Hematopoietic multipotent progenitor cell (in vitro differentiated cells): ENCODE data around the gene PGBD5. TPM values are rescaled to one million over a fixed set of nuclear protein-coding genes. Genes with fewer than 3 reads are reported as not detected.
A peak's percentile ranks its signal among the peaks of the same experiment; 100 is the strongest.

Source experiments
- DNase-seq, 3 donors: peaks; one replicate each; pipeline ENCODE4 v3.0.0-alpha.2; 2011 to 2015; ENCODE audit warnings: low read depth in 2 of 3, low spot score in 2 of 3
- total RNA-seq: library from RNA; depleted of rRNA; stranded (reverse); fragments of >200 nt; gene quantifications from one replicate; pipeline ENCODE4 v1.2.3, GENCODE V29; 2012

PGBD5 gene
- total RNA-seq, 1 donor, result under 0.01 TPM

DNA sequence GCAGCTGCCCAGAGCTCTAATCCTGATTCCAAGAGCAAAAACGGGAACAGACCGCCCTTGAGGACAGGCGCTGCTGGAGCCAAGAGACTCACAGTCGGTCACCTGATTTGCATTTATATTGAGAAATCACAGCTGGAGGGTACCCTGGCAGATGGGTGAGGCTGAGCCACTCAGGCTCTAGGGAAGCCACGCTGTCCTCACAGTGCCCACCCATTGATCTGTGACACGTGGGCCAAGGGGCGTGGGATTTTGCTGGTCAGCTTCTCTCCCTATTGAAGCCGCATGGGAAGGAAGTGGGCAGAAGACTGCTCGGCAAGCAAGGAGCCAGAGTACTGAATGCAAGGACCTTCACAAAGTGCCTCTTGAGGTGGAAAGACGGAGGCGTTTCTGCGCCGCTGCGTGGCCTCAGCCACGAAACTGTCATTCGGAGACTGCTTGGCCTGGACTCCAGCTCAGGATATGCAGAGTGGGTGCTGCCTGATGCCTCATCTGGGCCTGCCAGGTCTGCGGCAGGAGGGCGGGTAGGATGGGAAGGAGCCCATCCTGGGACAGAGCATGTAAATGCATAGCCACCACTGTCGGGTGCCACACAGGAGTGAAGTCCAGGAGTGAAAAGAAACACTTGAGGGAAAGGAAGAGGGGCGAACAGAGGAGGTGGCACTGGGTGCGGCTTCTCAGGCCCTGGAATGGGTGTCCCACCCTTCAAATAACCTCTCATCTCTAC, 139.8 kb downstream of the PGBD5 start:
- no peak for DNase-seq

DNA sequence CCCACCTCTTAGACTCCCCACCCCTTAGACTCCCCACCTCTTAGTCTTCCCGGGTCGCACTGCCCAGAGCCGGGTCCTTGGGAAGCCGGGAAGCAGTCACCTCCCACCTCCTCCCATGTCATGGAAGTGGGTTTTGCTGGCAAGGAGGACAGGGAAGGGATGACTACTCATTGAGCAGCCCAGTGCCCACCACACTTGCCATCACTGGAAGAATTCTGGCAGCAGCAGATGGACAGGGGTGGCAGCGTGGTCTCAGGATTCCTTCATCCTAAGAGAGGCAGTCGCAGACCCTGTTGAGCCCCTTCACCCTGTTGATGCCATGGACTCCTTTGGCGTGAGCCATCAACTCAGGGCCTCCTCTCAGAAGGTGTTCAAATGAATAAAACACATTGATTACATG, 140.8 kb downstream of the PGBD5 start:
- DNase-seq, result no peak

DNA sequence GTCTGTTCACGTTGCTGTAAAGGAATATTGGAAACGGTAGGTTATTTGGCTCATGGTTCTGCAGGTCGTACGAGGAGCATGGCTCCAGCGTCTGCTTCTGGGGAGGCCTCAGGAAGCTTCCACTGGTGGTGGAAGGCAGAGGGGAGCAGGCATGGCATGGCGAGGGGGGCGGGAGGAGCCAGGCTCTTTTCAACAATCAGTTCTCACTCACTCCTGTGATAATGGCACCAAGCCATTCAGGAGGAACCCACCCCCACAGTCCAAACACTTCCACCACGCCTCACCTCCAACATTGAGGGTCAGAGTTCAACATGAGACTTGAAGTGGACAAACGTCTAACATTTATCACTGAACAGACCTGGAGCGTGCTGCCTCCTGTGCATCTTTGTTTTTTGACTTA, 141.2 kb downstream of the PGBD5 start:
- DNase-seq, result no peak

DNA sequence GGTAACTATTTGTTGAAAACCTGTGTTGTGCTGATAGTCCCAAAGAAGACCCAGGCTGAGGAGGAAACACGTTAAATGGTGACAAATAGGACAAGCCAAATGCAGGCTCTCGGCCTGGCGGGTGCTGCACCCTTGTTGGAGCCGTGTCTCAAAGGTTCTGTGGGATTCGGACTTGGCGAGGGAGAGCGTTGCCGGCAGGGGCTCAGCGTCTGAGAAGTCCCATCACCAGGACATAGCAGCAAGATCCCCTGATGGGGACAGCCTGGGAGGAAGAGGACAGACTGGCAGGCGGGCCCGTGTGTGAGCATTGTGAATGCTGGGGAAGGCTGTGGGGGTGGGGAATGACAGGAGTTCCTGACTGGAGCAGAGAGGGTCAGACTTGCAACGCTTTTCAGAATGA, 142.5 kb downstream of the PGBD5 start:
- DNase-seq, result no peak

DNA sequence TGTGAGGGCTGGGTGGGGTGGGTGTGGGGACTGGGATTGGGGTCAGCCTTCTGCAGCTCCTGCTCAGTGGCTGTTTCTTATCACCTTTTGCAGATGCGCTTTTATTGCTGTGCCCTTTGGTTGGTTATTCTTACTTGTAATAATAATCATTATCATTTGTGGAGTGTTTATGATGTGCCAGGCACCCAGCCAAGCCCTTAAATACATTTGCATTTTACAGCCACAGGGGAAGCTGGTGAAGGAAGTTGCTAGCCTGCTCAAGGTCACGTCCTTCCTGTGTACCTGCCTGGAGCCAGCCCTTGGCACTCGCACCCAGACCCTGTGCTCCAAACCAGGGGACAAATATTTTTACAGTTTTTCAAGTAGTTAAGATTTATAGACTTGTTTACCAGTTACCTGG, 144.0 kb downstream of the PGBD5 start:
- DNase-seq, result no peak

DNA sequence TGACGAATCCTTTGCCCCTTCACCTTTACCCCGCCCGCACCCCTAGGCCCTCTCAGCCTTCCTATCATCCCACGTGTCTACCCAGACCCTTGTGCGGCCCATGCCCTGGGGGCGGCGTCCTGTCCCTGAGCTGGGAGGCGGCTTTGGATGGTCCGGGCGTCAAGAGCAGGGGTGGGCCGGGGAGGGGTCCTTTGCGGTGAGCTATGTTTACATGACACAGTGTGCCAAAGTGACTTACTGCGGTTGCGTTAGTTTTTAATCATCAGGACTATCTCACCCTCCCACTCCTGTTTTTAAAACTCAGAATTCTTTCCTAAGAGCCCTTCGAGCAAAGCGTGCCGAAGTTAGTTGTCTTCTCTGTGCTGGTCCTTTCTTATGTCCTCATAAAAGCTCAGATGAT, 144.6 kb downstream of the PGBD5 start:
- no peak for DNase-seq

DNA sequence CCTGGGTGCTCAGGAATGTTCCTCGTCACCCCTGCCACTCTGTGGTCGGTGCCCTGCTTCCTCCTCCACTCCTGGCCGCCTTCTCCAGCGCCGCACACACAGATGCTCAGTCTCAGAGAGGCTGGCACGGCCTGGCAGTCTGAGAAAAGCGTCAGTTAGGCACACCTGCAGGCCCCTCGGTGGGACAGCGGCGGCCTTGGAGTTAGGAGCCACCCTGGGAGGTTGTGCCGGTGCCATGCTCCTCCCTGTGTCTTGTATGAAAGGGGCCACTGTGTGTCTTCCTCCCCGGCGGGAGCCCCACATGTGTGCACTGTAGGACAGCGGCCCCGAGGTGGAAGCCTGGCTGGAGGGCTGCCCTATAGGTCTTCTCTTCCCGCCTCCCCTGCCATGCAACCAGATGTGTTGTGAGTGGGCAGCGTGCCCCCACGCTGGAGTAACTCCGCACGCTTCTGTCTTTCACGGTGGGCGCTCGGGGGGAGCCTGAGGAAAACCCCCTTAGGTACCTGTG, 145.2 kb downstream of the PGBD5 start:
- DNase-seq, result peak in 1 of 3 donors; percentile 34

DNA sequence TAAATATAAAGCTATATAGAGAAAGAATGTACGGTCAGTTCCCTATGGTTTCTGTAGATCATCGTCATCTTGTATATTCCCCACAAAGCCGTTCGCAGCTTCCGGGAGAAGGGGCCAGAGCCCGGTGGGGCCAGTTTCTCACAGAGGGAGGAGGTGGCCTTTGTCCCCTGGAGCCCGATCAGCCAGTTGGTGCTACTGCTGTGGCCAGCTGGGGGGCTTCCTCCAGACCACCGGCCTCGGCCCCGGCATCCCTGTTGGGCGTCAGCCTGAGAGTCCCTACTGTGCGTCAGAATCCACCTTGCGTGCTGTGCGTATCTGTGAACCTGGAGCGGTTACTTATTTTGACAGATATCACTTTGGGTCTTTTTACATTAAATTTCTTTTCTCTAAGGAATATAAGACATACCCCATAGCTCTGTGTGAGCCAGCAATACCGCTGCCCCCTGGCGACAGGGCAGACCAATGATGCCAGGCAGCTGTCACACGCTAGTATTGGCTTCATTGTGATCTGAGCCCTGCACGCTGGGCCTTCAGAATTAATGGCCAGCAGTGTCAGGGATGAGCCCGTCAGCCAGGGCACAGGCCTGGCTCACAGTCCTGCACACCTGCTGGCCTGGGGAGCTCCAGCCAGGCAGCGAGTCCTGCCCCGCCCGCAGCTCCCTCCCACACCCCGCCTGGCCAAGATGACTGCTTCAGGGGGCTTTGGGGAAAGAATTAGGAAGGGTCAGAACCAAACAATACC, 145.9 kb downstream of the PGBD5 start:
- peak in 1 of 3 donors; percentile 56 for DNase-seq

DNA sequence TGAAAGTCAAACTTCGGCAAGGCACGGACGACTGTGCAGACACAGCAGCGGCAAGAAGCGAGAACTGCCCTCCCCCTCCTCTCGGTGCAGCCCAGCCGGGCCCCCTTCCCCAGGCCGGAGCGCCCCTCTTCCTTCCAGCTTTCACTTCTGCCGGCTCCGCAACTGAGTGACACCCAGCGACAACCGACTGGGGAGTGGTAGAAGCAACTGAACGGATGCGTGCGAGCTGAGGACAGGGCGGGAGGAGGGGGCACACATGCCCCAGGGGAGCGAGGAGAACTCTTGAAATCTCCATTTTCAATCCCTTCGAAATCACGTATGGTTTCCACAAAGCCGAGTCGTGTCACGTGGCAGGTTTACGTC, 146.6 kb downstream of the PGBD5 start:
- DNase-seq, result no peak

DNA sequence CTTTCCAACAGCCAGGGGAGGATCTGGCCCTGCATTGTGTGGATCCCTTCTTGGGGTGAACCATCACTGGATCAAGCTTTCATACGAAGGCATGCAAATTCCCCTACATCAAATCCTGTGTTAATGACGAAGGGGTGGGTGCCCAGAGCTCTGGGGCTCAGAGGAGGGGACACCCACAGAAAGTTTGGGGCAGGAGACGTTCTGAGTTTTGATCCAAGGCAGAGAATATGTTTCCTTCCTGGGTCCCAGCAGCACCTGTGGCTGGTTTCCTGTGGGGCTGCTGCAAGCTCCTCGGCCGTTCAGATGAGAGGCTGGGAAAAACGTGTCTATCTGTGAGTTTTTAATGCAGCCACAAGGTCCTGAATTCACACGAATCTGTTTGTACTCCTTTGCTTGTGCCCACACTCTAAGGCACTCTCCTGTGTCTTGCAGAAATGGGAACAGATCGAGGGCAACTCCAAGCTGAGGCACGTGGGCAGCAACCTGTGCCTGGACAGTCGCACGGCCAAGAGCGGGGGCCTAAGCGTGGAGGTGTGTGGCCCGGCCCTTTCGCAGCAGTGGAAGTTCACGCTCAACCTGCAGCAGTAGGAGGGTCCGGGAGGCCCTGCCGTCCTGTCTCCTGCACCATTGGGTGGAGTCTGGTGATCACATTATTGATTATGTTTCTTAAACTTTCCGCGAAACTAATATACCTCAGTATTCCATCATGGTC, 147.1 kb downstream of the PGBD5 start:
- no peak for DNase-seq

DNA sequence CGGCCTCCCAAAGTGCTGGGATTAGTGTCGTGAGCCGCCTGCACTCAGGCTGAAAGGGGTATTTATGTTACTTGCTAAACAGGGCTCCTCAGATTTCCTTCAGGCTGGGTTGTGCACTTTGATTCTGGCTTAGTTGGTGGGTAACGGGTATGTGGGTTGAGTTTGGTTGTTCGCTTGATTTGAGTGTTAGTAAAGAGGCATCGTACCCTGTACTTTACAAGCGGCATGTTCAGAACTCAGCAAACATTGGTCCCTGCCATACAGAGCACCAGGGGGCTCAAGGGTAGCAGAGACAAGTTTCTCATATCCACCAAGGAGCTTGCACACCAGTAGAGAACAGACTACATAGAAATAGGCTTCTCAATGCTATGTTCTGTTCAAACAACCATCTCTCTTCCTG, 147.8 kb downstream of the PGBD5 start:
- DNase-seq, result no peak

DNA sequence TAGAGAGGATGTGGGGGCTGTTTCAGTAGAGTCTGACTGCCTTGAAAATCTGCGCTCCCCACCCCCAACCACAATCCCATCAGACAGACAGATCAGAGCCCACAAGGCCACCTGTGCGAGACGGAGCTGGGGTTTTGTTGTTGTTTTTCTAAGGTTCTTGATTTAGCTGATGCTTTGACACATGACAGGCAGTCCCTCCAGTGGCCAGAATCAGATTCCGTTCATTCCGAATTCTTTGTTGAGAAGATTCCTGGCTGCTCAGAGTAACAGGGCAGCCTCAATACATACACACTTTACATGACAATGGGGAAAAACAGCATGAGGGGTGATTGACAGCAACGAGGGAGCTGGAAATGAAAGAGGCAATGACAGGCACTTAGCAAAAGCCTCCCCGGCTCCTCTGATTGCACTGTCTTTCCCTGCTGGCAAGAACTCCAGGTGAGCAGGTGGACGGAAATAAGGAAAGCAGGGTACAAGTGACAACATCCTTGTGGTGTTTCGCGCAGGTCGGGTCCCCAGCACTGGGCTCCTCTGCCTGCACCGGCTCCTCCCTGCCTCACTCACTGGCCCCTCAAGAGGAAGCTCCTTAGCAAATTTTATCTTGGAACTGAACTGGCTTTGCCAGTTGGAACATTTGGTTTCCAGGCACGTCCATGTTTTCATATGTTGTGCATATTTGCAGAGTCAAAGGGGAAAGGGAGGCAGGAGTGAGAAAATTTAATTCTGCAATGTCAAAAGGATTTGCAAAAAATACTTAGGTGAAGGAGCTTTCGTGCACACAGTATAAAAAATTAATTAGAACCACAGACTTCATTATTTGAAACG, 148.7 kb downstream of the PGBD5 start:
- DNase-seq, result no peak

DNA sequence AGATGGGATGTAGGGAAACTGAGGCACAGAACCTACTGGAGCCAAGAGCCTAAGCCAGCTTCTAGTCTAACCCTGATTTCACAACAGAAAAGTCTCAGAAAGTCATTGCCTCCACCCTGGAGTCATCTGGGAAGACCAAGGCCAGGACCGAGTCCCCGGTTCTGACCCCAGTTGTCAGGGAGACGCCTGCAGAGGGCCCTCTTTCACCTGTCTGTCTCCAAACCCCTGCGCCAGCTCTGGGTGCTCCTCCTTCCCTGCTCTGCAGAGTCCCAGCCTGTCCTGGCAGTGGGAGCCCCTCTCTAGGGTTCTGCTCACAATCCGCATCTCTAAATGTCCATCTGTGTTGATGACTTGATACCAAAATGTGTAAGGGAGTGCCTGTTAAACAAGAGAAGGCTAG, 149.7 kb downstream of the PGBD5 start:
- DNase-seq, result no peak

DNA sequence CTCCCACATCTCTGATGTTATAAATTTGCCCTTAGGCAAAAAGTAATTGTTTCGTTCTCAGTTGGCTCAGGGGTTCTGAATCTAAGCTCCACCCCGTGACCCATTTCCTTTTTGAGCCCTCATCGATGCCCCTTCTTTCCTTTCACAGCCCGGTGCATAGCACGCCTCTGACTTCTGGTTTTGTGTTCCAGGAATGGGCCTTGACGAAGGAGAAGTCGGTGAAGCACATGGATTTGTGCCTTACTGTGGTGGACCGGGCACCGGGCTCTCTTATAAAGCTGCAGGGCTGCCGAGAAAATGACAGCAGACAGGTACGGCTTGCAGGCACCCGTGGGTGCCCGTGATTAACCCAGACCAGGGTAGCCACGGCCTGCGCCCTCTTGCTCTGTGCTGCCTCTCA, 151.9 kb downstream of the PGBD5 start:
- DNase-seq, result peak in 2 of 3 donors; percentile 58 to 72

DNA sequence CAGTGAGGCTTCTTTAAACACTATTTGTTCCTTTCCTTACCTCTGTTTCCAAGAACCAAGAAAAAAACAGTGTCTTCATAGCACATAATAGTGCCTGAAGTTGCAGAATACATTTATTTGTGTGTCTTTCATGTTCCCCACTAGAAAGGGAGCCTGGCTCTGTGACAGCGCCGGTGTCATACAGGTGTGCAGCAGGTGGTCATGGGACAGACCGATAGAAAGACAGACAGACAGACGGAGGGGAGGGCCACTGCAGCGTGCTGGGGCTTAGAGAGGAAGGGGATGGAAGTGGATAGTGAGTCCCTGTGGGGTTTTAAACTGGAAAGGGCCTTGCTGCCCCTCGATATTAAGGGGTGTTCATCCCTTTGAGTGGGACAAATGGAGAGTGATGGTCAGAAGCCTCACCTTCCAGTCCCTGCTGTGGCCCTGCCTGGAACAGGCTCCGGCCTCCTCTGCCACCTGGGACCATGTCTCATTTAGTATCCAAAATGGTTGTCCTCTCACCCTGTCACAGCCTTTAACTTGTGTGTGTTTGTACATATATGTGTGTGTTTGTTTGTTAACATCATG, 152.9 kb downstream of the PGBD5 start:
- DNase-seq, result no peak

DNA sequence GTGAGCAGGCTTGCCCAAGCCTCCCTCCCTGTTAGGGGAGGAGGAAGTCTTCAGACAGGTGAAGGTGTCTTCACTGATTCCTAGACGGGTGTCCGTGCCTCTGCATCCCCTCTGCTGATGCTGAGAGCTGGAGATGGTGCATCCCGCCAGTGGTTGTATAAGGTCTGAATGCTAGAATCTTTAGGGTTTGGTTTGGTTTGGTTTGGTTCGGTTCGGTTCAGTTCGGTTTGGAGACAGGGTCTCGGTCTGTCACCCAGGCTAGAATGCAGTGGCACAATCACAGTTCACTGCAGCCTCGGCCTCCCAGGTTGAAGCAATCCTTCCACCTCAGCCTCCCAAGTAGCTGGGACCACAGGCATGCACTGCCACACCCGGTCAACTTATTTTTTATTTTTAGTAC, 153.6 kb downstream of the PGBD5 start:
- DNase-seq, result no peak

DNA sequence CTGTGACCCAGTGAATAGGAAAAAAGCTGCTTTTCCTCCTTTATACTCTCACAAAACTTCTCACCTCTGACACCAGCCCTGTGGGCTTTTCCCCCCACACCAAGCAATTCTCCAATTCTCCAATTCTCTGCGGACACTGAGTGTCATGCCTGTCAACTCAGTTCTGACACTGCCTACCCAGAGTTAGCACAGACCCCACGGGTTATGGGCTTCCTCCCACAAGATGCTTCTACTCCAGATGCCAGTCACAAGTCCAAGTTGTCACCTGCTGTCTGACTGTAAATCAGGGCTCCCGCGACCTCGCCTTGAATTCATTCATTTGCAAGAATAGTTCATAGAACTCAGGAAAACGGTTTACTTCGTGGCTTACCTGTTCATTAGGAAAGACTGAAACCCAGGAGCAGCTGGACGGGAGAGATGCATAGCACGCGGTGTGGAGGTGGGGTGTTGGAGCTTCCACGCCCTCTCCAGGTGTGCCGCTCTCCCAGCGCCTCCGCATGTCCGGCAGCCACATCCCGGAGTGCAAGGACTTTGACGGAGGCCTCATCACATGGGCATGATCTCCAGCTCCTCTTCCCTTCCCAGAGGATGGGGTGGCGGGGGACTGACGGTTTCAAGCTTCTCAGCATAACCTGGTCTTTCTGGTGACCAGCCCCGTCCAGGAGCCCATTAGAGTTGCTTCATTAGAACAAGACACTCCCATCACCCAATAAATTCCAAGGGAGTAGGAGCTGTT, 154.7 kb downstream of the PGBD5 start:
- DNase-seq, result no peak

DNA sequence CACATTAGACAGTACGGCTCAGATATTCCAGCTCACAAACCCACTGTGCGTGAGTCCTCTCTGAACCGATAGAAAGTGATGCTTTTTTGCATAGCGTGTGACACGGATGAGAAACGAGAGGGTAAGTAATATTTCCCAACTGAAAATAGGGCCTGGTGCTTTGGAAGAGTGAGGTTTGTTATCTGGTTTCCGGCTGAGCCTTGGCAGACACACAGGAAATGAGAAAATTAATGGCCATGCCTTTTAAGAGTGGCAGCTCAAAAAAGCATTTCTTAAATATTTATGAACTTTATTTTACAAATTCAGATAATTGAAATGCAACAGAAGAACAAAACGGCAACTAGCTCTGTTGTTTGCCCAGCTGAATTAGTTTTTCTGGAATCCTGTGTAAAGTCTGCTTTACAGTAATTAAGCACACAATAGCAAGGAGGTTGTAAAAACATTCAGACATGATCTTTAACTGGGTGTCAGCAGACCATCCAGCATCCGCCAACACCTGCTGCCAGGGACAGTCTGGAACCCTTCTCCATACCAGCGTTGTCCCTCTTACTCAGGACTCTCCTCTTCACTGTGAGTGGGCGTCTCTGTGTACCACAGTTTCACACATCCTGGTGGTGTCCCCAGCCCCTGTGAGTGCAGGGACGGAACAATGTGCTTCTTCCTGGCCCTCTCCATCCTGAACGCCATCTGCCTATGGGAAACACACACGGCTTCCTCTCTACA, 155.4 kb downstream of the PGBD5 start:
- peak in 2 of 3 donors; percentile 72 to 85 for DNase-seq

DNA sequence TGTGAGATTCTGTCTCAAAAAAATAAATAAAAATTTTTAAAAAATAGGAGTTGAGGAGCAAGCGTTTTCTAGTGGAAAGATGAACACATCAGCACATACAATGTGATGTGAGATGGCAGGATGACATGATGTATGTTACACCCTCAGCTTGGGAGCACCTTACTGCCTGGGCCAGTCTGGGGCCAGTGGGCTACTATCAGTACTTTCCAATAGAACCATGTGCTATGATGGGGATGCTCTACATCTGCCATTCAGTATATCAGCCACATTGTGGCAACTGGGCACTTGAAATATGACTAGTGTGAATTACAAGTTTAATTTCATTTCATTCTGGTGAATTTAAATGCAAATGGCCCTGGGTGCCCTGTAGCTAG, 156.0 kb downstream of the PGBD5 start:
- no peak for DNase-seq
